H9 (cell line): ENCODE results near the gene PHGDH. TPM values are rescaled to one million over a fixed set of nuclear protein-coding genes. Genes with fewer than 3 reads are reported as not detected.

ENCODE experiments used
- DNase-seq: peaks from one replicate; pipeline ENCODE4 v3.0.0-alpha.2; 2017
- H2AFZ ChIP-seq: one replicate; pipeline ENCODE4 v1.6.1; 2013; ENCODE audit warnings: mild to moderate bottlenecking, low read length, control low read depth, moderate library complexity
- H2AK5ac ChIP-seq: 2 replicates; pipeline ENCODE4 v1.6.1; 2013; ENCODE audit warnings: low read length, control low read depth, mixed read lengths; ENCODE audit not compliant: insufficient read length
- H2BK120ac ChIP-seq: one replicate; pipeline ENCODE4 v1.6.1; 2013; ENCODE audit warnings: low read depth, mild to moderate bottlenecking, low read length, control low read depth, inconsistent platforms; ENCODE audit not compliant: poor library complexity, severe bottlenecking
- H2BK12ac ChIP-seq: 2 replicates; pipeline ENCODE4 v1.6.1; 2013; ENCODE audit warnings: low read length, control low read depth, mixed read lengths, low read depth; ENCODE audit not compliant: insufficient read length
- H2BK15ac ChIP-seq: 2 replicates; pipeline ENCODE4 v1.6.1; 2013; ENCODE audit warnings: low read depth, low read length, control low read depth
- H2BK20ac ChIP-seq: one replicate; pipeline ENCODE4 v1.6.1; 2013; ENCODE audit warnings: low read depth, mild to moderate bottlenecking, low read length, control low read depth, inconsistent platforms; ENCODE audit not compliant: poor library complexity, severe bottlenecking
- H2BK5ac ChIP-seq: 2 replicates; pipeline ENCODE4 v1.6.1; 2013; ENCODE audit warnings: low read length, control low read depth, mixed read lengths; ENCODE audit not compliant: insufficient read length
- H3K14ac ChIP-seq: 2 replicates; pipeline ENCODE4 v1.6.1; 2013; ENCODE audit warnings: low read length, control low read depth; ENCODE audit not compliant: insufficient read depth
- H3K18ac ChIP-seq: 2 replicates; pipeline ENCODE4 v1.6.1; 2013; ENCODE audit warnings: low read depth, mild to moderate bottlenecking, mixed read lengths, low read length, control low read depth; ENCODE audit not compliant: insufficient read length
- H3K23ac ChIP-seq: 2 replicates; pipeline ENCODE4 v1.6.1; 2013; ENCODE audit warnings: low read length, control low read depth, mixed read lengths, low read depth; ENCODE audit not compliant: insufficient read length
- H3K23me2 ChIP-seq: 2 replicates; pipeline ENCODE4 v1.6.1; 2013; ENCODE audit warnings: low read depth, mild to moderate bottlenecking, mixed read lengths, low read length, control low read depth; ENCODE audit not compliant: insufficient read length, poor library complexity, severe bottlenecking
- H3K27ac ChIP-seq: 2 replicates; pipeline ENCODE4 v1.5.1; 2013; ENCODE audit warnings: low read length, control low read depth, mixed read lengths, low read depth; ENCODE audit not compliant: insufficient read length
- H3K27me3 ChIP-seq: 2 replicates; pipeline ENCODE4 v1.6.1; 2013; ENCODE audit warnings: low read length, control low read depth, inconsistent platforms; ENCODE audit not compliant: insufficient read depth
- H3K4ac ChIP-seq: 2 replicates; pipeline ENCODE4 v1.6.1; 2013; ENCODE audit warnings: low read depth, mild to moderate bottlenecking, control low read depth, inconsistent platforms, low read length, moderate library complexity
- H3K4me1 ChIP-seq: 2 replicates; pipeline ENCODE4 v1.6.1; 2013; ENCODE audit warnings: low read length, control low read depth, inconsistent platforms; ENCODE audit not compliant: insufficient read depth
- H3K4me2 ChIP-seq: 2 replicates; pipeline ENCODE4 v1.6.1; 2013; ENCODE audit warnings: low read length, control low read depth, mixed read lengths; ENCODE audit not compliant: insufficient read length, insufficient read depth
- H3K56ac ChIP-seq: 2 replicates; pipeline ENCODE4 v1.6.1; 2013; ENCODE audit warnings: low read depth, mild to moderate bottlenecking, mixed read lengths, low read length, control low read depth; ENCODE audit not compliant: insufficient read length
- H3K79me1 ChIP-seq: 2 replicates; pipeline ENCODE4 v1.6.1; 2013; ENCODE audit warnings: low read depth, mild to moderate bottlenecking, moderate library complexity, low read length, control low read depth, inconsistent platforms; ENCODE audit not compliant: insufficient read depth, poor library complexity, severe bottlenecking
- H3K79me2 ChIP-seq: 2 replicates; pipeline ENCODE4 v1.6.1; 2013; ENCODE audit warnings: low read length, control low read depth, inconsistent platforms; ENCODE audit not compliant: insufficient read depth
- H3K9ac ChIP-seq: 2 replicates; pipeline ENCODE4 v1.6.1; 2013; ENCODE audit warnings: low read length, control low read depth, mixed read lengths; ENCODE audit not compliant: insufficient read length; ENCODE audit errors: extremely low read depth
- H3K9me3 ChIP-seq: one replicate; pipeline ENCODE4 v1.6.1; 2013; ENCODE audit warnings: low read depth, low read length, inconsistent platforms; ENCODE audit not compliant: control insufficient read depth
- H3T11ph ChIP-seq: one replicate; pipeline ENCODE4 v1.6.1; 2013; ENCODE audit warnings: mild to moderate bottlenecking, low read length, control low read depth, inconsistent platforms
- H4K20me1 ChIP-seq: one replicate; pipeline ENCODE4 v1.6.1; 2013; ENCODE audit not compliant: control insufficient read depth, insufficient read length, insufficient read depth
- H4K5ac ChIP-seq: 2 replicates; pipeline ENCODE4 v1.6.1; 2013; ENCODE audit warnings: low read depth, mild to moderate bottlenecking, mixed read lengths, low read length, control low read depth; ENCODE audit not compliant: insufficient read length
- H4K8ac ChIP-seq: replicated peaks from 2 replicates; pipeline ENCODE4 v1.6.1; 2013; ENCODE audit warnings: low read length, control low read depth, mixed read lengths, low read depth; ENCODE audit not compliant: insufficient read length
- H4K91ac ChIP-seq: 2 replicates; pipeline ENCODE4 v1.6.1; 2013; ENCODE audit warnings: low read depth, mild to moderate bottlenecking, moderate library complexity, mixed read lengths, low read length, control low read depth; ENCODE audit not compliant: insufficient read length
- H3K27ac Mint-ChIP-seq, 3 experiments: 2 replicates in 2 of 3; 3 replicates in 1 of 3; pipeline ENCODE4 v1.8.0; 2020 to 2021; ENCODE audit warnings: mixed read lengths in 3 of 3, mild to moderate bottlenecking in 1 of 3, moderate library complexity in 1 of 3
- H3K27me3 Mint-ChIP-seq: 2 replicates; pipeline ENCODE4 v1.8.0; 2021; ENCODE audit warnings: low read depth, mild to moderate bottlenecking, moderate library complexity, mixed read lengths
- H3K36me3 Mint-ChIP-seq, 3 experiments: 2 replicates in 2 of 3; 3 replicates in 1 of 3; pipeline ENCODE4 v1.8.0; 2020 to 2021; ENCODE audit warnings: low read depth in 3 of 3, mixed read lengths in 3 of 3; ENCODE audit not compliant: insufficient read depth in 1 of 3
- H3K4me1 Mint-ChIP-seq, 2 experiments: 2 replicates each; pipeline ENCODE4 v1.8.0; 2020; ENCODE audit warnings: mixed read lengths in 2 of 2
- H3K4me3 Mint-ChIP-seq, 2 experiments: 2 replicates in 1 of 2; 3 replicates in 1 of 2; pipeline ENCODE4 v1.8.0; 2020 to 2021; ENCODE audit warnings: mild to moderate bottlenecking in 2 of 2, mixed read lengths in 2 of 2, moderate library complexity in 1 of 2
- H3K9me3 Mint-ChIP-seq, 2 experiments: 2 replicates in 1 of 2; 3 replicates in 1 of 2; pipeline ENCODE4 v1.8.0; 2020; ENCODE audit warnings: mild to moderate bottlenecking in 2 of 2, mixed read lengths in 2 of 2, moderate library complexity in 1 of 2
- CTCF ChIP-seq: fragments of 200-600 bp; sonication (generic); conservative IDR thresholded peaks from 3 replicates; pipeline ENCODE4 v1.8.0; 2021; ENCODE audit warnings: antibody characterized with exemption, mild to moderate bottlenecking
- WGBS: extraction: QIAGEN DNeasy Blood & Tissue Kit; methylation state at CpG from one replicate; pipeline ENCODE4 v1.1.7; 2013; ENCODE audit warnings: missing lambda C conversion rate, low lambda C conversion rate, mixed read lengths; ENCODE audit not compliant: insufficient read length; ENCODE audit errors: extremely low coverage; 5-methylcytosine and 5-hydroxymethylcytosine counted together
- total RNA-seq: library from RNA; stranded (reverse); gene quantifications from 2 replicates; pipeline ENCODE4 v1.2.1, GENCODE V29; 2021

The PHGDH gene
- total RNA-seq, 1 experiment from 2014 or later, result 458 TPM

GRCh38 chr1:119712342-119713038, 756 bp downstream of the PHGDH start:
- Histone ChIP-seq H2BK20ac (peak overlapping the region; percentile 65), H3T11ph (no peak overlapping the region), H3K79me1 (no peaks in the 10 kb centered on the region), H4K20me1 (peaks cover 2% of the 10 kb centered on the region), H3K9ac (peak overlapping the region; percentile 93), H2AFZ (no peak overlapping the region), H4K8ac (no peak overlapping the region), H2BK5ac (no peak overlapping the region), H3K27me3 (no peaks in the 10 kb centered on the region), H2AK5ac (no peak overlapping the region), H3K23ac (peak overlapping the region; percentile 93), H2BK15ac (no peak overlapping the region), H3K79me2 (peaks cover 35% of the 10 kb centered on the region), H3K4ac (peak overlapping the region; percentile 44; the same call in 1 of the 2 replicates), H3K4me1 (peaks cover 25% of the 10 kb centered on the region), H3K27ac (peak overlapping the region; percentile 35), H2BK120ac (peak overlapping the region; percentile 79), H3K4me2 (peak overlapping the region; percentile 95), H3K14ac (peak overlapping the region; percentile 79), H4K91ac (no peak overlapping the region), H2BK12ac (no peak overlapping the region), H4K5ac (no peak overlapping the region), H3K23me2 (peaks cover 14% of the 10 kb centered on the region), H3K9me3 (no peaks in the 10 kb centered on the region), H3K18ac (peak overlapping the region; percentile 86), H3K56ac (peak overlapping the region; percentile 42)
- TF ChIP-seq CTCF, result no peak
- no CpG with 5 or more reads among the region's 51 CpGs for WGBS
- H3K4me1 Mint-ChIP-seq, result peaks cover 39 to 59% of the 10 kb centered on the region in 2 experiments
- peaks cover 0 to 6% of the 10 kb centered on the region in 2 experiments; a peak in 3 of 5 replicates for H3K9me3 Mint-ChIP-seq
- peak overlapping the region; percentile 98 to 100 for H3K4me3 Mint-ChIP-seq
- H3K27me3 Mint-ChIP-seq, result no peaks in the 10 kb centered on the region; the same call in 1 of the 2 replicates
- peak overlapping the region; percentile 98 to 99 (median 98) for H3K27ac Mint-ChIP-seq
- peaks cover 27 to 34% (median 28%) of the 10 kb centered on the region in 3 experiments for H3K36me3 Mint-ChIP-seq
- peak; percentile 90 for DNase-seq
